HG02571 (cell line): ENCODE data around the gene CIPC.

ENCODE experiments used
- ATAC-seq: cut with Tn5 transposase; IDR thresholded peaks from one replicate; pipeline ENCODE4 v1.9.1; 2021; ENCODE audit warnings: mild to moderate bottlenecking, moderate library complexity; ENCODE audit not compliant: unreplicated experiment

CIPC gene

GRCh38 chr14:77068517-77069200, 29.4 kb upstream of the CIPC start:
- ATAC-seq, result no peak

DNA sequence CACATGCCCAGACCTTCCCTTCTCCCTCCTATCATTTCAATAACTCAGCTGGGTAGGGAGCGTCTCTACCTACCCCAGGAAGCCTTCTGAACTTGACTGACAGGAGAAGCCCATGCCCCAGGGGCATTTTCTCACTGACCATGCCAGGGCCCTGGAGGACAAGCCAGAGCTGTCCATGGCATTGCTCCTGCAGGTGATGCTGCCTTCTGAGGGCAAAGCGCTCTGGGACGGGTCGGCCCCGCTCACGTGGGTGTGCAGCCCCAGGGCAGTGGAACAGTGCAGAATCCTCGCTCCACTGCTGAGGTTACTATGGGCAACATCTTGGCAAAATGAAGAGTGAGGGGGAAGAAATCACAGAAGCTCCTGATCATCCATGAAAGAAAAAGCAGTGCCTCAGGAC, 28.5 kb upstream of the CIPC start:
- ATAC-seq, result no peak

- ATAC-seq, result no peak
Measured at GRCh38 chr14:77071938-77072388, 26.1 kb upstream of the CIPC start.

DNA sequence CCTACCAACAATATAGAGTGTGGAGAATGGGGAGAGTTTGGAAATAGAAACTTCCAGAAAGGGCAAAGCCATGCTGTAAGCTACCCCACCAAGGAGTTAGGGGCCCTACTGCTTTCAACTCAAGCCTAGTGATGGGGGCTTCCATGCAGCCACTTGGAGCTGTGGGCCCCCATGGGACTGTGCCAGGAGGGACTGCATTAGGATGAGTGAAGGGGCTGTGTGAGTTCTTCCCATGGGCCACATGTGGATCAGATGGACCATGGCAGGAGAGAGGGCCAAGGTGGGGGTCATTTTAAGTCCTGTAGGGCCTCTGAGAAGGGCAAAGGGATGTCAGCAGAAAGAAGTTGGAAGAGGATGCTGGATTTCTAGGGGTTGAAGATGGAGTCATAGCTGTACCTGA, 23.1 kb upstream of the CIPC start:
- no peak for ATAC-seq

GRCh38 chr14:77076113-77076631, 21.9 kb upstream of the CIPC start:
- ATAC-seq, result no peak

DNA sequence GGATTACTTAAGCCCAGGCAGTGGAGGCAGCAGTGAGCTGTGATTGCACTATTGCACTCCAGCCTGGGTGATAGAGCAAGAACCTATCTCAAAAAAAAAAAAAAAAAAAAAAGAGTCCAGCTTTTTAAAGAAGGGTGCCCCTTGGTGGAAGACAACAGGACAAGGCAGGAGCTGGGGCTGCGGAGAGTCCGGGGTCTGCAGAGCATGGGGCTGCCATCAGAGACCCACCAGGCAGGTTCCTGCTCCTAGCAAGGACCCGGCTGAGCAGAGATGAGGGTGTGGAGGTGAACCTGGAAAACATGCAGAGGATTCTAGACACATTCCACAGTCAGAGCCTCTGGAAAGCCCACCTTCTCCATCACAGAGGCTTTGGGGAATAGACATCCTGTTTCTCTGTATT, 21.0 kb upstream of the CIPC start:
- no peak for ATAC-seq

DNA sequence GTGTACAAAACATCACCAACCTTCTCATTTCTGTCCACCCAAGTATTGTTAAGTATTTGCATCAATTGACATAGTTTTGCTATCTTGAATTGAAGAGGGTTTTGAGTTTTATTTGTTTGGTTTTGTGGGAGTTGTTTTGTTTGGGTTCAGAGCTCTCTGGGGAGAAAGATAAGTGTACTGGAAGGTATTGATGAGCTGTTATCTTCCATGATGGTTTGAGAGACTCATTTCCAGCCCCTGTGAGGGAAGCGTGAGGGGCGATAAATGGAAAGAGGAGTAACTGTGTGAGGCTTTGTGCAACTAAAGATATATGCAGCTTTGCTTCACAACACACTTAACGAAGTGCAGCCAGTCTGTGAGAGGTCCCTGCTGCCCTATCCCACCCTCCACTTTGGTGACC, 15.7 kb upstream of the CIPC start:
- ATAC-seq, result no peak

GRCh38 chr14:77083082-77083481, 15.0 kb upstream of the CIPC start:
- no peak for ATAC-seq

- no peak for ATAC-seq
Measured at GRCh38 chr14:77084985-77085384, 13.1 kb upstream of the CIPC start.

GRCh38 chr14:77085538-77085937, 12.5 kb upstream of the CIPC start:
- ATAC-seq, result no peak

- no peak for ATAC-seq
Measured at GRCh38 chr14:77086017-77086727, 11.9 kb upstream of the CIPC start.

- no peak for ATAC-seq
Measured at GRCh38 chr14:77086951-77087350, 11.1 kb upstream of the CIPC start.

- no peak for ATAC-seq
Measured at GRCh38 chr14:77087631-77088030, 10.4 kb upstream of the CIPC start.

DNA sequence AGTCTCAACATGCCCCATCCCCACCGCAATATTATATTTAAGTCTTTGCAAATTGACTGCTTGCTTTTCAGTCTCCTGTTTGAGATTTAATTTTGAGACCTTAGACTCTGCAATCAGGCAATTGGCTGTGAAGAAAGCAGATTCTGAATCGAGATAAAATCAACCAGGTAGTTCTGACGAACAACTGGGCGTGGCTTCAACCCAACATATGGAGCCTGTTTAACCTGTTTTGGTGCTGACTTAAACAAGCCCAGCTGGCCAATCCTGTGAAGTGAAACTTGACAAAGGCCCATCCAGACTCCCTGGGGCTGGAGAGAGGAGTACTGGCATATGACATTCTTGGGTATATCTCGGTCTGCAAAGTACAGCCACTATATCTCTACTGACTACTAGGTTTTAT, 9.8 kb upstream of the CIPC start:
- no peak for ATAC-seq

DNA sequence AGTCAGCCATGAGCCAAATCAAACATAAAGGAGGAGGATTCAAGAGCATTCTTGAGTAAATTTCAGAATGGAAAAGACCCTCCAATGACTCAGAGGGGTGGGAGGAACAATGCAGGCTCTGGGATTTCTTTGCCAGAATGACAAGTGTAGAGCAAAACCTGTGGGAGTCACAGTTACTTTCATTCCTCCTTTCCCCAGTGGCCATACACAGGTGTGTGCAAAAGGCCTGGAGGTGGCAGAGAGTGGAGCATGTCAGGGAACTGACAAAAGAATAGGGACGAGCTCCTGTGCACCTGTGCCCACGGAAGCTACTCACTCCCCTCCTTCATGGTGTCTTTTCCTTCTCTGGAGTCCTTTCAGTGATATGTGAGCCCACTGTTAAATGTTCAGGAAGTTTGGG, 9.4 kb upstream of the CIPC start:
- ATAC-seq, result no peak

DNA sequence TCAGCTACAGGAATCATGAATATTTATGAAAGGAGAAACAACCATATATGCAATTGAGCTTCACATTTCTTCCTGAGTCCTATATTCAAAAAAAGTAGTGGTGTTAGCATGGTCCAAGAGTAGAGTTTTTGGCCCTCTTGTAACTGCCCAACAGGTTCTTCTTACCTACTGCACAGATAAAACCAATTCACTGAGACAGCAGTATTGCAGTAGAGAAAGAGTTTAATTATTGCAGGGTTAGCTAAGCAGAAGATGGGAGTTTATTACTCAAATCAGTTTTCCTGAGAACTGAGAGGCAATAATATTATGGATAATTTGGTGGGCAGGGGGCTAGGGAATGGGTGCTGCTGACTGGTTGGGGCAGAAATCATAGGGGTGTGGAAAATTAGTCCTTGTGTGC, 6.5 kb upstream of the CIPC start:
- ATAC-seq, result no peak

DNA sequence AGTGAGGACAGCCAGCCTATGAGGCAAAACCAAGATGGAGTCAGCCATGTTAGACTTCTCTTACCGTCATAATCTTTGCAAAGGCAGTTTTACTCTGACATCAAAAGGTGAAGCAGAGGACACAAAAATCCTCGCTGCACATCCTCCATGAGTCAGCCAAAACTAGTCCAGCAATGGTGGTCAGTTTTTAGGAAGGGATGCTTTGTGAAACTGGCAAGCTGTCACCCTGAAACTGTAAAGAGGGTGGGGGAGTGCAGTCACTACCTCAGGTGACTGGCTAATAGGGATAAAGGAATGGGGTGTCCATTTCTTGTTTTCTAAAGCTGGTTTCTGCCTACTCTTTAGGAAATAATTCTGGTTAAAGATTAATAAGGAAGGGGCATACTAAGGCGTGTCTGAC, 5.4 kb upstream of the CIPC start:
- ATAC-seq, result no peak

DNA sequence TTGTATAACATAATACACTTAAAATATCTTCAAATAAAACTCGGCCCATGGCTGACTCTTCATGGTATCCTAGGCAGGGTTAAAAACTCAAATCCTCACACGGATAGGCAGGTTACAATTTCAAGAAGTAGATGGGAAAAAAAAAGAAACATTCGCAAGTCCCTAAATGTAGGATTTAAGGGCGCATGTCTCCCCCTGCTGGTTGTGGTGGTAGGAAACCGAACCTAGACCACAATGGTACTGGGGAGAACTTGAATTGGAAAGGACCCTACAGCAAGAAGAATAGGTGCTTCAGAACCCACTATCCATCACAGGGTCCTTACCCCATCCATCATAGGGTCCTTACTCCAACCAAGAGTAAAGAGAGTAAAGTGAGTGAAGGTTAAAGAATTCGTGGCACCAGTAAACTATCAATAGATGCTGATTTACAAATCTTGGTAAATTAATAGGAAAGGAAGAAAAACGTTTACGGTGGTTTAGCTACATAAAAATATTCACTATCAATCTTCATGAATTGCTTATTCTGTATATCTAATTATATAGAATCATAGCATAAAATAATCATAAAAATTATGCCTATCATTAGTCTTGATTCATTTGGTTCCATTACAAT, 3.3 kb upstream of the CIPC start:
- no peak for ATAC-seq

DNA sequence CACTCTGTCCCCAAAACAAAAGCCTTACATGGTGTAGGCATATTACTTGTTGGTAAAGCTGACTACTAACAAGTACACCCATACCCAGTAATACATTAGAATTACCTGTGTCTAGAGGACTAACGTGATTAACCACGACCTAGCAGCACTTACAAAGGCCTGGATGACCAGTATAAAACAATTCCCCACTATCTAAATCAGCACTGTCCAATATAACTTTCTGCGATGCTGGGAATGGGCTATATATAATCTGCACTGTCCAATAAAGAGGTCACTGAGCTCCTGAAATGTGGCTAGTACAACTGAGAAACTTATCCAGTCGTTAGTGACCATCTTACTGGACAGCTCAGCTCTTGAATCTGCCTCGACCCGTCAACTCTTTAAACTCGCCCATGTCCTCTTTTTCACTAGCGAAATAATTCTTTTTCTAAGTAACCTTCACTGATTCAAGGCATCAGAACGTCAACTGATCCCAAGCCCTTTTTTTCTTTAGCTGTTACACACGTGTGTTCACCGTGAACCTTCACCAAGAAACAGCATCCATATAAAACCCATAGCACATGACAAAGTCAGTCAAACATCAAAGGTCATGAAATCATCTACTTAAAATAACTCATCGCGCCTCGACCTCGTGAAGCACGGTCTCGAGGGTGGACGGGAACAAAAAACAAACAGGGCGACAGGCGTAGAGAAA, 905 bp upstream of the CIPC start:
- no peak for ATAC-seq

DNA sequence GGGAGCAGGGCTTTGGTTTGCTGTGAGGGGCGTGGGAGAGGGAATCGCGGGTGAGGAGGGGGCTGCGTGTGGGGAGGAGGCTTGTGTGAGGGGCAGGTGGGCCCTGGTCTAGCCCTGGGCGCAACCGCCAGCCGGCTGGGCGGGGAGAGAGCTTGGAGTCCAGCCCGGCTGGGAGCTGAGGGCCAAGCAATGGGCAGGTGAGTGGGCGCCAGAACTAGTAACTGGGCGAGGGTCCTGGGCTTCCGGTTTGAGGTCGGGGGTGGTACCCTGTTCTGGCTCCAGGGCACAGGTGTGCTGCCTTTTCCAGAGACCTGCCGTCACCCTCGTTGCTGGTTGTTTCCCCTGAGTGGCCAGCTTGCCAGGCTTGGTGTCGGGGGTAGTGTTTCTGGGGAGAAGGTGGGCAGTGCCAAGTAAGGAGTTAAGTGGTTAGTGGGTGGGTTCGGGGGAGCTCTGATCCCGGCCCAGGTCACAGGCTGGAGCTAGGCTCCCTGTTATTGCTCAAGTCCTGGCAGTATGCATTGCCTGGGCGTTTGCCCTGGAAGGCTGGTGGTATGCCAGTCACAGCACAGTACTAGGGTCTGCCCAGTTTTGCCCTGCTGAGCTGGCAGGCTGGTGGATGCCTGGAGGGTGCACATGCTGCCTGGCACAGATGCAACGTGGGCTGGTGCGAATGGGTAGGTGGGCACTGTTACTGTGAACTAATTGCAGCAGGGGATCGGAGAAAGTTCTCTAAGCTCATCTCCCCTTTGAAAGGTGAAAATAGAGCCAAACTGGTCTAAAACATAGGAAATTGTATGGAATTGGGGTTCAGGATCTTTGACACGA, 683 bp downstream of the CIPC start:
- ATAC-seq, result no peak
